Esophagus squamous epithelium (tissue), 5 donors: Measurements from ENCODE around the gene CHST2. TPM values are rescaled to one million over a fixed set of nuclear protein-coding genes. Genes with fewer than 3 reads are reported as not detected.

Experiments used
- DNase-seq: peaks from one replicate; lab custom pipeline; 2025; lab: John Stamatoyannopoulos, UW
- H3K27ac ChIP-seq, 4 donors: fragments of 200-600 bp; sonication (generic); one replicate each; pipeline ENCODE4 v1.5.1; 2016 to 2019; ENCODE audit warnings: mild to moderate bottlenecking in 1 of 4
- H3K27me3 ChIP-seq, 4 donors: fragments of 200-600 bp; sonication (generic); 1 replicate in 3 of 4; 2 replicates in 1 of 4; pipeline versions ENCODE4 v1.5.1 to v1.6.0; 2017 to 2021; ENCODE audit warnings: antibody characterized with exemption in 1 of 4
- H3K36me3 ChIP-seq, 3 donors: fragments of 200-600 bp; sonication (generic); one replicate each; pipeline ENCODE4 v1.5.1; 2016 to 2019
- H3K4me1 ChIP-seq, 3 donors: fragments of 200-600 bp; sonication (generic); one replicate each; pipeline ENCODE4 v1.5.1; 2017 to 2019
- H3K4me3 ChIP-seq, 4 donors: fragments of 200-600 bp; sonication (generic); 1 replicate in 3 of 4; 2 replicates in 1 of 4; pipeline ENCODE4 v1.5.1; 2016 to 2019; ENCODE audit warnings: mild to moderate bottlenecking in 2 of 4, moderate library complexity in 1 of 4
- H3K9me3 ChIP-seq, 3 donors: fragments of 200-600 bp; sonication (generic); one replicate each; pipeline ENCODE4 v1.5.1; 2016 to 2019
- CTCF ChIP-seq, 6 experiments: fragments of 450-650 bp in 4 of 6; fragments of 200-600 bp in 2 of 6; sonication (generic) in 2 of 6; IDR thresholded peaks; one replicate each; pipeline ENCODE4 v1.5.1; 2016 to 2019; ENCODE audit warnings: antibody characterized with exemption in 6 of 6, mild to moderate bottlenecking in 4 of 6, moderate library complexity in 4 of 6
- POLR2A ChIP-seq, 4 donors: fragments of 450-650 bp; IDR thresholded peaks; one replicate each; pipeline ENCODE4 v1.6.1; 2017; ENCODE audit warnings: antibody characterized with exemption in 4 of 4, mild to moderate bottlenecking in 4 of 4, moderate library complexity in 3 of 4
- WGBS, 2 donors: methylation state at CpG; one replicate each; pipeline ENCODE4 v1.1.5; 2018; 5-methylcytosine and 5-hydroxymethylcytosine counted together
- intact Hi-C: fragments of 100-400 bp; cut with DNase I; formaldehyde crosslinking; loops from one replicate; pipeline ENCODE4 v1.15.0; 2022
- total RNA-seq, 4 donors: library from RNA; depleted of rRNA; stranded (reverse); fragments of >200 nt; gene quantifications; one replicate each; pipeline ENCODE4 v1.1.0, GENCODE V29; 2016
- donor health status: DM: yes; HTN: yes; CAD: no.

Gene CHST2
- total RNA-seq, 4 donors from 2014 or later = 0.76 to 3.1 (median 1.6) TPM

- 94% methylated on average over 3 of the region's 3 CpGs for WGBS, 2 donors
Measured at GRCh38 chr3:143150071-143150470, 30.5 kb downstream of the CHST2 start.

GRCh38 chr3:143151004-143151731, 31.6 kb downstream of the CHST2 start:
- intact Hi-C loops = no loop called here
- Histone ChIP-seq H3K4me1 (no peaks in the 10 kb centered on the region), H3K27me3 (peaks cover 0 to 6% (median 0%) of the 10 kb centered on the region in 4 donors), H3K9me3 (no peaks in the 10 kb centered on the region), H3K4me3 (no peak overlapping the region), H3K27ac (no peak overlapping the region), H3K36me3 (no peaks in the 10 kb centered on the region)
- 45 to 75% methylated on average over 6 to 7 of the region's 7 CpGs for WGBS, 2 donors
- DNase-seq = no peak
- TF ChIP-seq POLR2A (IDR thresholded peaks at IDR 0.05) (no peak), CTCF (IDR thresholded peaks at IDR 0.05) (no peak)

More at GRCh38 chr3:143150071-143150470, 30.5 kb downstream of the CHST2 start:
- no peaks in the 10 kb centered on the region for H3K36me3 ChIP-seq
- no peak for DNase-seq
- no peak overlapping the region for H3K4me3 ChIP-seq
- intact Hi-C loops = no loop called here
- H3K4me1 ChIP-seq = no peaks in the 10 kb centered on the region
- H3K27ac ChIP-seq = no peak overlapping the region
- TF ChIP-seq POLR2A (IDR thresholded peaks at IDR 0.05) (no peak), CTCF (IDR thresholded peaks at IDR 0.05) (no peak)
- peaks cover 0 to 6% (median 0%) of the 10 kb centered on the region in 4 donors for H3K27me3 ChIP-seq
- no peaks in the 10 kb centered on the region for H3K9me3 ChIP-seq

- TF ChIP-seq CTCF (IDR thresholded peaks at IDR 0.05) = no peak
- no peak for TF ChIP-seq POLR2A (IDR thresholded peaks at IDR 0.05)
- Histone ChIP-seq H3K27me3 (peaks cover 0 to 3% (median 0%) of the 10 kb centered on the region in 4 donors), H3K27ac (no peak overlapping the region), H3K36me3 (no peaks in the 10 kb centered on the region), H3K4me1 (no peaks in the 10 kb centered on the region), H3K9me3 (no peaks in the 10 kb centered on the region), H3K4me3 (no peak overlapping the region)
- intact Hi-C loops = no loop called here
- WGBS, 2 donors = 89 to 96% methylated on average over 4 to 5 of the region's 5 CpGs
- DNase-seq = no peak
Measured at GRCh38 chr3:143152043-143152442, 32.5 kb downstream of the CHST2 start.

- DNase-seq = no peak
- intact Hi-C loops = no loop called here
- Histone ChIP-seq H3K36me3 (no peaks in the 10 kb centered on the region), H3K27me3 (no peaks in the 10 kb centered on the region), H3K4me1 (no peaks in the 10 kb centered on the region), H3K9me3 (no peaks in the 10 kb centered on the region), H3K27ac (no peak overlapping the region), H3K4me3 (no peak overlapping the region)
- no peak for TF ChIP-seq POLR2A (IDR thresholded peaks at IDR 0.05)
- no peak for TF ChIP-seq CTCF (IDR thresholded peaks at IDR 0.05)
- WGBS, 2 donors = 32 to 62% methylated on average over 4 of the region's 4 CpGs
Measured at GRCh38 chr3:143155756-143156155, 36.2 kb downstream of the CHST2 start.
